Inflammatory macrophage treated with lipopolysaccharide for 4 hours (primary cell): ENCODE measurements around the gene CD34.

ENCODE experiments used
- DNase-seq: peaks from one replicate; pipeline ENCODE4 v3.0.0-alpha.2; 2020

The CD34 gene

DNA sequence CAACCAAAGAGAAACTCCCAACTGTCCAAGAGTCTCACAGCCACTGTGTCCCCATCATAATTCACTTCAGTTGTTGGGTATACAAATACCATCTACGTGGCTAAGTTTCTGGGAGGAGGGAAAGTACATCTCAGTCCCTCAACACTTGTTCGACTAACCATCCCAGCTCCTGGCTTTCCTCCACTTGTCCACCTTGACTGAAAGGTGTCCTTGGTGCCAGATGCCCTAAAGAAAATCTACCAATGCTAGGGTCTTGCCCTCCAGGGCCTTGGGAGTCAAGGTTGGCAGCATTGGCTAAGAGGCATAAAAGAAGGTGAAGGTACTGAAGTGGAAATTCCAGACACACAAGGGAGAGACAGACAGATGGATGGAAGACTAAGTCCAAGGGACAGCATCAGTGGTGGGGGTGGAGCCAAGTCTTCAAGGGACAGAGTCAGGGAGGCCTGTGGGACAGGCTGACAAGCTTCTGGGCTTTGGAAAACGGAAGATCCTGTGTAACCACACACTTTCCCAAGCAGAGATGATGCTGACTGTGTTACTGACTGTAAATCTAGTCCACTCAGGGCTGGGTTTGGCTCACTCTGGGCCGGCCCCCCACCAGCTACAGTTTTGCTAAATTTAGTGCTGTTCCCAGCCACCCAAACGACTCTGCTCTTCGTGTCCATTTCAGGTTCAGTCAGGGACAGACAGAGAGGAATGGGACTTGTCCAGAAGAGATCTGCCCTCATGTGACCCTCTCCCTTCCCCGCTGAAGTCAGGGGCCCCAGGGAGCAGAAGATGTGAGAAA is 60.1 kb downstream of the CD34 start:
- DNase-seq: peak; percentile 76

GRCh38 chr1:207849646-207850045 is 61.3 kb downstream of the CD34 start:
- DNase-seq: peak; percentile 51

DNA sequence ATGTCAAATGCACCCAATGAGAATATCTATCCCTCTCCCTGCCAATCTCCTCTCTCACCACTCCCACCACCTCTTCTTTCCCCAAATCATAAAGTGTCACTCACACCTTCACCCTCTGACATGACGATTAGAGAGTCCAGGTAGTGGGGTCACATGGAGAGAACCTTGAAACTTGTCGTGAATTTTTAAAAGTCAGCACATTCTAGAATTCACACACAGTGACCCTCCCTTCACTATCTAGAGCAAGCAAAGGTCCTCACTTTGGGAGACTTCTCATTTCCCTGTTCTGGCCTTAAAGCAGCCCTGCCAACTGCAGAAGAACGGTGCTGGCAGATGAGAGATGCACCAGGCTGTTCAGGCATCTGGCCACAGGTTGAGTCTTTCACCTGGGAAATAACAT is 61.9 kb downstream of the CD34 start:
- no peak for DNase-seq

DNA sequence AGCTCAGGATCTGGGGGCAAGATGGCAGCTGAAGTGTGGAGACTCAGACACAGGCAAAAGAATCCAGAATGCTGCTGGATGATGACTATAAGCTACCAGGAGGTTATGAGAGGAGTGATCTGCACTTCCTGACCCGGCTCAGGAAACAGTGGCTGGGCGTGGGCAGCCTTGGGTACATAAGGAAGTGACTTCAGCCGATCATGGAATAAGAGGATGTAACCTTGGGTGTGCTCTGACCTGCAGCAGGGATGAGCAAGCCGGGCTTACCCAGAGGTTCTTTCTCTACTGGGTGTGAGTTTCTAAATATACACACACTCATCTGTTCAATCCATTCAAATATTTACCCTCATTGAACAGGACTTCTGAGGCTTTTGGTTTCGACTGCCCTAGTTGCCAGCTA is 62.7 kb downstream of the CD34 start:
- peak; percentile 99 for DNase-seq

- no peak for DNase-seq
Observed at GRCh38 chr1:207847116-207847515, 63.8 kb downstream of the CD34 start.

GRCh38 chr1:207845109-207845508 is 65.8 kb downstream of the CD34 start:
- DNase-seq: no peak

DNA sequence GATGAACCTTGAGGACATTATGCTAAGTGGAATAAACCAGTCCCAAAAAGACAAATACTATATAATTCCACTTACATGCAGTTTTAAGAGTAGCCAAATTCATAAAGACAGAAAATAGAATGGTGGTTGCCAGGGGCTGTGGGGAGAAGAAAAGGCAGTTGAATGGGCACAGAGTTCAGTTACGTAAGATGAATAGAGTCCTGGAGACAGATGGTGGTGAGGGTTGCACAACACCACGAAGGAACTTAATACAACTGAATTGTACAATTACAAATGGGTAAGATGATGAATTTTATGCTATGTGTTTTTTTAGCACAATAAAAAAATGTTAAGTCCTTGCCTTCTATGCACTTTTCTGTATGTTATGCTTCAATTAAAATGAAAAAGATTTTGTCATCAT is 66.6 kb downstream of the CD34 start:
- peak; percentile 73 for DNase-seq

DNA sequence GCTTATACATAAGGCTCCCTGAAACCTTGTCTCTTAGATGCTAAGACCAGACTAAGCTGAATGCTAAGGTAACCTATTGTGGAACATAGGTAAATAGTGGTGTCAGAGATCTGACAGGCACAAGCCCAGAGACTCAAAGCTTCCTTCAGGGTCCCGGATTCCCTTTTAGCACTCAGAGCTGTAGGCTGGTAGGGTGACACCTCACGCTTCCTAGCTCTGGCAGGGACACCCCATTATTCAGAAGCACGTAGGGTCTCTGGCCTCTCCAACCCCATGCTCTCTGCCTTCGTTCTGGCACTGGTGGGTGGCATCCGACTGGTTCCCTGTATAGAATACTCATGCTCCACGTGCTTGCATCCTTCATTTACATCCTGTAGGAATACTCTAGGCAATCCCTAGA is 68.4 kb downstream of the CD34 start:
- no peak for DNase-seq

DNA sequence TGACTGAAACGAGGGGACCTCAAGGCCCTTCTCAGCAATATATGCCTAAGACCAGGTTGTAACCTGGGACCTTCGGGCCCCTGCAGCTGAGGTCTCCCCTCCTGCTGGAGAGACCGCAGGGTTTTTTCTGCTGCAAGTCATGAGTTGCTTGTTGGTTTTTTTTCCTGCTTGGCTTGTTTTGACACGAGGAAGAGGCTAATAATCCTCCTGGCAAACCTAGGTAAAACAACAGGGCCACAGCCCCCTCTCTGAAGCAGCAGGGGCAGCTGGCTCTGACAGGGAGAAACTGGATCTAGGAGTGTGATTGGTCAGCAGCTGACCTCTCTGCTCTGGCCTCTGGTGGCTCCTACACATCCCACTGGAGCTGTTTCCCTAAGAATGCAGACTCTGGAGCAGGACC is 69.0 kb downstream of the CD34 start:
- DNase-seq: no peak

- no peak for DNase-seq
Observed at GRCh38 chr1:207841293-207841692, 69.6 kb downstream of the CD34 start.

GRCh38 chr1:207840380-207840779 is 70.5 kb downstream of the CD34 start:
- no peak for DNase-seq

GRCh38 chr1:207839083-207839413 is 71.9 kb downstream of the CD34 start:
- no peak for DNase-seq

DNA sequence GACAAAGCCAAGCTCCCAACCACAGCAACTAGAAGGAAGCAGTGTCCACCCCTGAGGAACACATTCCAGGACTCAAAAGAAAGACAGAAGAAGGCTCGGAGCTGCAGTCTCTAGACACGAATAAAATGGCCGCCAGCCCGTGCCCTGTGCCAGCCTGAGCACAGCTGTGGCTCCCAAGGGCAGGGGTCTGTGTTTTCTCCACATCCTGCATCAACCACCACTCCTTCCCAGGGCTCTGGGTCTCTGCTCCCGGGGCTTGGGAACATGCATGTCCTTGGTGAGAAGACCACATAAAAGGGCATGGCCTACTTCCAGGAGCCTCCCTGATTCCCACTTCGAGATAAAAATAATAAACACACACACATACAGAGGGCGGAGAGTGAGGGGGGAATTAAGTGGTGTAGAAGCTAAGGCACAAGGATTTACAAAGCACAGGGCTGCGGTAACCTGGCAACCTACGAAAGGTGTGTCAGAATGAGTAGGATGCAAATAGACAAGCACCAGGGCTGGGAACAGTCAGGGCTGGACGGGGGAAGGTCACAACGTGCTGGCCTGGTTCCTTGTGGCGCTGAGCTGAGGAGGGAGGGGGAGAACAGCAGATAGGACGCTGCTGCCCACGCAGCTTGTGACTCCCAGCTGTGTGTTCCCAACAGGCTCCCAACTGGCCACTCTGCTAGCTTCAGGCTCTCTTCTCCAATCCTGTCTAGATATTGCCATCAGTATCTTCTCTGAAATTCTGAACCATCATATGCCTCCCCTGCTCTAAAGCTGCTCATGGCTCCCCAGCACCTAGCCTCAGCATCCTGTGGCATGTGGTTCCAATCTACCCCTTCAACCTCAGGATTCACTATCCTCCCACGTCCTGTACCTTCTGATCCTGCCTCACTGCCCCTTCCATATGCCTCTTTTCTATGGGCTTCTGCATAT is 72.5 kb downstream of the CD34 start:
- DNase-seq: no peak

- DNase-seq: no peak
Observed at GRCh38 chr1:207837673-207838072, 73.3 kb downstream of the CD34 start.

DNA sequence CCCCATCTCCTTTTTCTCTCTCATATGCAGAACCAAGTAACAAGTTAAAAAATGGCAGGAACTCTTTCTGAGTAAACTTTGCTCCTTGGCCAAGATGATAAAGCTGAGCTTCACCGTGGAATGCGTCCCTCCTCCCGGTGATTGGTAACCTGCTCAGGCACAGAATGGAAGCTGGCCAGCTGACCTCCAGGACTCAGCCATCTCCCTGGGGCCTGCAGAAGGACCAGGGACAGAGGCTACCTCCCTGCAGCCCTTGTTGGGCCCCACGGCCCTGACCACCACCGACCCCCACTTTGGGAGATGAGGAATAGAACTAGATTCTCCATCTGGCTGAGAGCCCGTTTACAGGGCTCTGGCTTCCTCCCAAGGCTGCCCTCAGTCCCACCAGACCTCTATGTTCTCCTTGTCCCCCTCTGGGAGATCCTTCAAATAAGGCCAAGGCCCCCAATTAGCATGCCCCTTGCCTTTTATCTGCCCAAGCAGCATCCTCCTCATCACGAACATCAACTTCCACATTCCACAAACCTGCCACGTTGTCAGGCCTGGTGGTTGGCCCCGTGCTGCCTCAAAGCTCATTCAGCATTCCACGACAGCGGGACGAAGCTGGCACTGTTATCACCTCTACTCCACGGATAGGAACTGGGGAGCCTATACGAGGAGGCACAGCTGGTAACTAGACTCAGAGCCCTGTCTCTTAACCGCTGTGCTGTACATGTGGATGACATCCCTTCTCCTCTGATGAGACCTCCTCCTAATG is 74.2 kb downstream of the CD34 start:
- DNase-seq: no peak

DNA sequence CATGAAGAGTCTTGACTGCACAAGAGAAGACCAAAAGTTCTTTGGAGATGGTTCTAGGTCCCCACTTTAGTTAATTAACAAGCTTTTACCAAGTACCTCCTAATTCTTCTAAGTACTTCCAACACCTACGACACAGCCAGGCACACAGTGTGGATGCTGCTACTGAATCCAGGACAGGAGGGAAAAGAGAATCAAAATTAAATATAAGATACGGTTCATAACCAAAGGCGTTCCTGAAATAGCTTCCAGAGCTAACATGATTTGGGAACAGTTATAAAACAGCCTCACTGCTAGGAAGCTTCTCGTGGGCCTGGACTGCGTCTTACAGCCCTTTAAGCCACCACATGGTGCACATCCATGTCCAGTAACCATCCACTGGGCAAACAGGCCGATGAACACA is 75.0 kb downstream of the CD34 start:
- no peak for DNase-seq

DNA sequence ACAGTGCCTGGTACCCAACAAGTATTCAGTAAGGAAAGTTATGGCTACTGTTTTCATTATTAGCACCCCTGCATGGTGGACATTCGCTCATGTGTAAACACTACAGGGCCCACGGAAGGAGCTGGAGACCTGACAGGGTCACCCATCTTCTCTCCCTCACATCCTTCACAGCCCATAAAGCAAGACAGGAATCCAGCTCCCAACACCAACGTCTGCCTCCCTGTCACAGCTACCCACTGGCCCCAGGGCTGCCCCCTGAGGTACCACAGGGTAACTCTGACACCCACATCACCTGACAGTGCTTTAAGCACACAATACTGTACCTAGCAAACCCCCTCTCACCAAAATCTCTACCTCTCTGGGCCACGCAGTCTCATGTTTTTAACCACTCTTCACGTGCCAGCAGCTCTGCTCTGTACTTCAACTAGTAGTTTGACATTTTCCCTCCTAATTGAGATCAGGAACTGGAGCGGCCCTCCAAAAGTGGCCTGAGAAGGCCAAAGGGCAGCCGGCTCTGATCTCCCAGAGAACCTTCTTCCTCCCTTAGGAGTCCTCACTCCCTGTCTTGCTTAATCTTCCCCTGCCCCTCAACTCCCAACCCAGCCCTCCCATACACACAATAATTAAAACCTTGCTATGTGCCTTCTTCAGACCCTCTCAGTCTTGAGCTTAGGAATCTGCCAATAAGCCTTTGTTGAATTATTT is 76.8 kb downstream of the CD34 start:
- no peak for DNase-seq

DNA sequence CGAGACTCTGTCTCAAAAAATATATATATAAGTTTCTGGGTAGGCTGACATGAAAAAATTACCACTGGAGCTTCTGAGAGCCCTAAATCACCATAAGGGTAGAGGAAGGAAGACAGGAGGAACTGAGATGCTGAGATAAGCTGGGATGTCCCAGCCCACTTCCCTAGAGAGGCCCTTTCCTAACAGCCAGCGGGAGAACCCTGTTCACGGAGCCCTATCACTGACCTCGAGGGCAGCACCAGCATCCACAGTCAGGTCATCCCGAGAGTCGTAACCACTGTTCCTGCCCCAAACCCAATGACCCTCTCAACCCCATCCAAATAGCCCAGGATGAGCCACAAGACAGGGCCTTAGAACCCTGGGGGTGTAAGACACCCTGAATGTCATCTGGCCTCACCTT is 77.5 kb downstream of the CD34 start:
- DNase-seq: peak; percentile 56

DNA sequence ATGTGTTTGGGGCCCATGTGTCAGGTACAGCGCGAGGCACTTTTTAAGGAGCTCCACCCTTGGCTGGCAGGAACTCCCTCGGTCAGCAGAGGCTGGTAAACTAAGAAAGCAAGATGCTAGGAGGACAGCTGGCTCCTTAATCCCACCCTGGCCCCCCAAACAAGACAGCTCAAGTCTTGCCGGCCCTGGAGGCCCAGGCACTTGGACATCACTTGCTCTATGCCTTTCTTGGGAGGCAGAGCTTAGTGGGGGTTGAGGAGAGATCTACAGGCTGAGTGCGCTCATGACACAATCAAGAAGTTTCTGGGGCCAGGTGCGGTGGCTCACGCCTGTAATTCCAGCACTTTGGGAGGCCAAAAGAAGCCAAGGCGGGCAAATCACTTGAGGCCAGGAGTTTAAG is 78.1 kb downstream of the CD34 start:
- no peak for DNase-seq

- DNase-seq: peak; percentile 84
Observed at GRCh38 chr1:207831517-207832327, 79.2 kb downstream of the CD34 start.
